HPDE6-E6E7 (cell line): ENCODE results near the gene IL20RA.
A peak's percentile ranks its signal among the peaks of the same experiment; 100 is the strongest.

Experiments
- DNase-seq: peaks from one replicate; pipeline ENCODE4 v3.0.0; 2011; ENCODE audit warnings: missing footprints; ENCODE audit errors: extremely low spot score

Gene IL20RA

GRCh38 chr6:137008204-137008603, 36.6 kb downstream of the IL20RA start:
- DNase-seq = no peak

- no peak for DNase-seq
Observed at GRCh38 chr6:137006056-137006455, 38.7 kb downstream of the IL20RA start.

- no peak for DNase-seq
Observed at GRCh38 chr6:137005073-137005472, 39.7 kb downstream of the IL20RA start.

GRCh38 chr6:137002505-137002904, 42.3 kb downstream of the IL20RA start:
- no peak for DNase-seq

GRCh38 chr6:137001977-137002302, 42.8 kb downstream of the IL20RA start:
- no peak for DNase-seq

- DNase-seq = peak; percentile 44
Observed at GRCh38 chr6:137001299-137001976, 43.3 kb downstream of the IL20RA start.

GRCh38 chr6:137000825-137001224, 43.9 kb downstream of the IL20RA start:
- peak; percentile 44 for DNase-seq

GRCh38 chr6:136995521-136995920, 49.2 kb downstream of the IL20RA start:
- no peak for DNase-seq

- no peak for DNase-seq
Observed at GRCh38 chr6:136994782-136995181, 50.0 kb downstream of the IL20RA start.

GRCh38 chr6:136992113-136992512, 52.7 kb downstream of the IL20RA start:
- DNase-seq = no peak

- no peak for DNase-seq
Observed at GRCh38 chr6:136991646-136992045, 53.1 kb downstream of the IL20RA start.

- DNase-seq = no peak
Observed at GRCh38 chr6:136990754-136991153, 54.0 kb downstream of the IL20RA start.

- DNase-seq = no peak
Observed at GRCh38 chr6:136990242-136990578, 54.6 kb downstream of the IL20RA start.

- DNase-seq = no peak
Observed at GRCh38 chr6:136989571-136990241, 55.1 kb downstream of the IL20RA start.

GRCh38 chr6:136987526-136987925, 57.2 kb downstream of the IL20RA start:
- DNase-seq = no peak

- no peak for DNase-seq
Observed at GRCh38 chr6:136985502-136985901, 59.3 kb downstream of the IL20RA start.

GRCh38 chr6:136984578-136984977, 60.2 kb downstream of the IL20RA start:
- no peak for DNase-seq

- DNase-seq = no peak
Observed at GRCh38 chr6:136983687-136984086, 61.1 kb downstream of the IL20RA start.

- DNase-seq = no peak
Observed at GRCh38 chr6:136982928-136983327, 61.8 kb downstream of the IL20RA start.

- DNase-seq = no peak
Observed at GRCh38 chr6:136980070-136980469, 64.7 kb downstream of the IL20RA start.

- no peak for DNase-seq
Observed at GRCh38 chr6:136979206-136979605, 65.6 kb downstream of the IL20RA start.

- DNase-seq = no peak
Observed at GRCh38 chr6:136977075-136977474, 67.7 kb downstream of the IL20RA start.

GRCh38 chr6:136975089-136975715, 69.6 kb downstream of the IL20RA start:
- DNase-seq = no peak
